Panc1 (cell line): ENCODE results near the gene SUV39H1.

ENCODE experiments used
- CTCF ChIP-seq: fragments of 450-650 bp; IDR thresholded peaks from 2 replicates; pipeline ENCODE4 v1.5.1; 2017; ENCODE audit warnings: mild to moderate bottlenecking
- POLR2AphosphoS5 ChIP-seq: IDR thresholded peaks from 2 replicates; pipeline ENCODE4 v1.6.1; 2012; ENCODE audit warnings: mild to moderate bottlenecking, low read depth, low read length, moderate library complexity
- REST ChIP-seq, 2 experiments: IDR thresholded peaks; 2 replicates each; pipeline ENCODE4 v1.6.1; 2011 to 2012; ENCODE audit warnings: low read depth in 2 of 2, control low read depth in 1 of 2, low read length in 1 of 2, mild to moderate bottlenecking in 1 of 2, moderate library complexity in 1 of 2; ENCODE audit not compliant: insufficient read depth in 1 of 2
- SIN3A ChIP-seq: IDR thresholded peaks from 2 replicates; pipeline ENCODE4 v1.6.1; 2012; ENCODE audit warnings: low read depth, mild to moderate bottlenecking, low read length, moderate library complexity, borderline replicate concordance; ENCODE audit not compliant: insufficient read depth
- TCF7L2 ChIP-seq: IDR thresholded peaks from 2 replicates; pipeline ENCODE4 v1.6.1; 2011; ENCODE audit warnings: mild to moderate bottlenecking, low read depth, low read length, inconsistent platforms

GRCh38 chrX:48749182-48749581, 52.6 kb downstream of the SUV39H1 start:
- TF ChIP-seq CTCF, result no peak
- TF ChIP-seq SIN3A, result no peak
- no peak for TF ChIP-seq TCF7L2
- TF ChIP-seq REST (IDR thresholded peaks at IDR 0.05; ENCODE audit: insufficient read depth in 1 of 2, low read depth in 2 of 2, low read length in 1 of 2), result no peak
- TF ChIP-seq POLR2AphosphoS5, result no peak
